Activated CD4-positive, alpha-beta T cell treated with anti-CD3 and anti-CD28 coated beads, Interleukin-2, amount 10 ng/mL, durations not matched to agents 7 days and 5 days (primary cell): Measurements from ENCODE around the gene MATN1. TPM values are rescaled to one million over a fixed set of nuclear protein-coding genes. Genes with fewer than 3 reads are reported as not detected.

ENCODE experiments used
- CTCF ChIA-PET: fragments of 350-600 bp; sonication (Branson Sonifier 250); formaldehyde crosslinking; loops from one replicate; lab custom pipeline; 2021; ENCODE audit warnings: antibody characterized with exemption; lab: Charles Lee
- POLR2A ChIA-PET: fragments of 350-600 bp; sonication (Branson Sonifier 250); formaldehyde crosslinking; loops from one replicate; lab custom pipeline; 2021; ENCODE audit warnings: antibody characterized with exemption; lab: Charles Lee
- DNase-seq: peaks from one replicate; pipeline ENCODE4 v3.0.0-alpha.2; 2020
- H3K27ac Mint-ChIP-seq: one replicate; pipeline ENCODE4 v1.8.0; 2021; ENCODE audit warnings: mild to moderate bottlenecking, moderate library complexity, mixed read lengths
- H3K27me3 Mint-ChIP-seq: one replicate; pipeline ENCODE4 v1.8.0; 2021; ENCODE audit warnings: mixed read lengths
- H3K36me3 Mint-ChIP-seq: one replicate; pipeline ENCODE4 v1.8.0; 2021; ENCODE audit warnings: low read depth, mixed read lengths
- H3K4me1 Mint-ChIP-seq: one replicate; pipeline ENCODE4 v1.8.0; 2021; ENCODE audit warnings: mixed read lengths
- H3K4me3 Mint-ChIP-seq: one replicate; pipeline ENCODE4 v1.8.0; 2021; ENCODE audit warnings: mild to moderate bottlenecking, moderate library complexity, mixed read lengths
- H3K9me3 Mint-ChIP-seq: one replicate; pipeline ENCODE4 v1.8.0; 2021; ENCODE audit warnings: mixed read lengths
- total RNA-seq, 2 experiments: library from RNA; stranded (reverse); gene quantifications; one replicate each; pipeline ENCODE4 v1.2.3, GENCODE V29; 2021

The MATN1 gene
- total RNA-seq, 2 experiments from 2014 or later = not detected

DNA sequence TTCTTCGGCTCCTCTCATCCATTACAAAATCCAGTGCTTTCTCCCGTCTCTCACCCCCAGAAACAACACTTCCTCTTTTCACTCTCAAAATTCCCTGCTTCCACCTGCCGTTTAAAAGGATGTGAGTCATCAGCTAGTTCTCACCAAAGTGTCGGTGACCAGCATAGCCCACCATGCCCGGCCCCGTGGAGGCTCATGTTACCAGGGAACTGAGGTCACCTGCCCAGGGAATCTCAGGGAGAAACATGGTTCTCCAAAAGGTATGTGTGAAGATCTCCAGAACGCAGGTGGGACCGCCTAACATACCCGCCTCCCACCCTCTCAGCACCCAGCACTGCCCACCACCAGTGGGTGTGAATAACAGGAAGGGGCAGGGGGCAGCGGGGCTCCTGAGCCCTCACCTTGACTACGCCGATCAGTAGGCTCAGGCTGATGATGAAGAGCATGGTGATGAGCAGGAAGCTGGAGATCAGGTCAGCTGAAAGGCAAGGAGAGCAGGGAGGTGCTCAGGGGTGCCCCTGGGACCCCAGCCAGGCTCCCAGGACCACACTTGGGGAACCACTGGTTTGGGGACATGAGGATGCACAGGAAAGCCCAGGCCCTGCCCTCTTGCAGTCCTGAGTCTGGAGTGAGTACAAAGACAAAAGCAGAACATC lies 18.0 kb upstream of the MATN1 start:
- Mint-ChIP-seq H3K27ac (peak overlapping the region; percentile 92), H3K4me3 (no peak overlapping the region), H3K27me3 (no peaks in the 10 kb centered on the region), H3K4me1 (peaks cover 90% of the 10 kb centered on the region), H3K36me3 (peaks cover 79% of the 10 kb centered on the region), H3K9me3 (no peaks in the 10 kb centered on the region)
- CTCF ChIA-PET = interaction anchor here (1.1 to 8.3 kb wide), 8 partner anchors 9 to 38 kb away, joined by 3 to 63 read pairs (median 4); partner anchors contain the start of gene LAPTM5
- no peak for DNase-seq
- POLR2A ChIA-PET = no interaction called here

- peaks cover 82% of the 10 kb centered on the region for H3K4me1 Mint-ChIP-seq
- no peaks in the 10 kb centered on the region for H3K9me3 Mint-ChIP-seq
- DNase-seq = no peak
- no peak overlapping the region for H3K4me3 Mint-ChIP-seq
- H3K27me3 Mint-ChIP-seq = no peaks in the 10 kb centered on the region
- peaks cover 78% of the 10 kb centered on the region for H3K36me3 Mint-ChIP-seq
- POLR2A ChIA-PET = no interaction called here
- CTCF ChIA-PET = interaction anchor here (1.1 to 8.3 kb wide), 6 partner anchors 10 to 39 kb away, joined by 3 to 63 read pairs (median 4); no protein-coding TSS in a partner anchor
- H3K27ac Mint-ChIP-seq = peak overlapping the region; percentile 79
These were observed 17.2 kb upstream of the MATN1 start for GRCh38 chr1:30740251-30741238.

GRCh38 chr1:30739601-30740000 lies 16.2 kb upstream of the MATN1 start:
- POLR2A ChIA-PET = no interaction called here
- CTCF ChIA-PET = interaction anchor here (0.9 to 8.3 kb wide), 3 partner anchors 11 to 40 kb away, joined by 3 to 63 read pairs (median 6); no protein-coding TSS in a partner anchor

DNA sequence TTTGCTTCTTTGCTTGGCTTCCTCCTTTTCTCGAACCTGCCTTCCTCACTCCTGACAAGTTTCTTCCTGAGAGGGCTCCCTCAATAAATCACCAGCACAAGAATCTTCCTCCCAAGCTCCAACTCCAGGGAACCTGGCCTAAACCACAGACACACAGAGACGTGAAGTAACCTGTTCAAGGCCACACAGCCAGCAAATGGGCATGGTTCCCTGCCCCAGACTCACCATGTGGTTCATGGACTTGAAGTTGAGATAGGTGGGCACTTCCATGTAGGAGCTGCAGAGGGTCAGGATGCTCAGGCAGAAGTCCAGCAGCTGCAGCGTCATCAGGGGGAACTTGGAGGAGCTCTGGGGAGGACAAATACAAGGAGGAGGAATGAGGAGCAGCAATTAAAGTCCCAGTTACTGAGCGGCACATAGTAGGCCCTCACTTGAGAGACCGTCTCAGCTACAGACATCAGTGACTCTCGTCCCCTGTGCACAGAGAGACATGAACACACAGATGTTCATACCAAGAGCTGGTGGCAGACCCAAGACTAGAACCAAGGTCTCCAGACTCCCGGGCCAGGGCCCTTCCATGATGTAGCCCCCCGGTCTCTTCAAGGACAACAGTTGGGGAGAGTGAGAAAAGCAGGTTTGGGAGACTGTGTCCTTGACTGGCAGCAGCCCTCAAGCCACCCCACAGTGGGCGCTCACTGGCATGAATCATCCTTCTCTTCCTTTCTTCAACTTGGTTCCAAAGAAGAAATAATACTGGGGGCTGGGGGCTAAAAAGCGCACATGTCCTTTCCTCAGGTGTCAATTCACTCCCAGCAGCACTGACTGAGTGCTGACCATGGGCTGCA lies 15.6 kb upstream of the MATN1 start:
- no peak for DNase-seq
- Mint-ChIP-seq H3K4me1 (peaks cover 66% of the 10 kb centered on the region), H3K9me3 (no peaks in the 10 kb centered on the region), H3K36me3 (peaks cover 88% of the 10 kb centered on the region), H3K27ac (peak overlapping the region; percentile 81), H3K4me3 (no peak overlapping the region), H3K27me3 (no peaks in the 10 kb centered on the region)
- POLR2A ChIA-PET = no interaction called here
- CTCF ChIA-PET = interaction anchor here (0.9 to 1.4 kb wide), 3 partner anchors 13 to 41 kb away, joined by 3 to 5 read pairs (median 4); no protein-coding TSS in a partner anchor

More at GRCh38 chr1:30739601-30740000, 16.2 kb upstream of the MATN1 start:
- Mint-ChIP-seq H3K9me3 (no peaks in the 10 kb centered on the region), H3K4me1 (peaks cover 73% of the 10 kb centered on the region), H3K36me3 (peaks cover 84% of the 10 kb centered on the region), H3K27ac (no peak overlapping the region), H3K27me3 (no peaks in the 10 kb centered on the region), H3K4me3 (no peak overlapping the region)
- DNase-seq = no peak

DNA sequence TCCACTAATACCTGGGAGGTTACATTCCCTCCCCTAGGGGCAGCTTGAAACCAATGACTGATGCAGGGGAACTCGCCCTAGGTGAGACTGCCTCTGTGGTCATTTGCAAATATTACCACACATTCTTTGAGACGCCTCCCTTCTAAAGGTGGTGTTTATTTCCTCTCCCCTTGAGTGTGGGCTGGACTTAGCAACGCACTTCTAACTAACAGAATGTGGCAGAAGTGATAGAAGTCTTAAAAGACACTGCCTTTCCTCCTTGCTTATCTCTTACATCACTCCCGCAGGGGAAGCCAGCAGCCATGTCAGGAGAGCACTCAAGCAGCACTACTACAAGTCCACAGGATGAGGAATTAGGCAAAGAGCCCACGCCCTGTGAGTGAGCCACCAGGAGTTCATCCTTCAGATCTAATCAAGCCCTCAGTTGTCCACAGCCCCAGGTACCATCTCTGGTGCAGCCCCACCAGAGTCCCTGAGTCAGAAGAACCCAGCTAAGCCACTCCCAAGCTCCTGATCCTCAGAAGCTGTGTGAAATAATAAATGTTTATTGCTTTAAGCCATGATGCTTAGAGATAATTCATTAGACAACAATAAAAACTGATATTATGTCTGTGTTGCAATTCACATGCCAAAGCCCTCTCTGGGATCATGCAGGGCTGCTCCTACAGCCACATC lies 14.8 kb upstream of the MATN1 start:
- H3K36me3 Mint-ChIP-seq = peaks cover 88% of the 10 kb centered on the region
- H3K4me3 Mint-ChIP-seq = no peak overlapping the region
- H3K9me3 Mint-ChIP-seq = no peaks in the 10 kb centered on the region
- H3K4me1 Mint-ChIP-seq = peaks cover 59% of the 10 kb centered on the region
- H3K27ac Mint-ChIP-seq = no peak overlapping the region
- DNase-seq = no peak
- ChIA-PET CTCF (interaction anchor here (0.8 to 1.4 kb wide), 3 partner anchors 12 to 19 kb away, joined by 3 to 5 read pairs (median 4); no protein-coding TSS in a partner anchor), POLR2A (no interaction called here)
- H3K27me3 Mint-ChIP-seq = no peaks in the 10 kb centered on the region

DNA sequence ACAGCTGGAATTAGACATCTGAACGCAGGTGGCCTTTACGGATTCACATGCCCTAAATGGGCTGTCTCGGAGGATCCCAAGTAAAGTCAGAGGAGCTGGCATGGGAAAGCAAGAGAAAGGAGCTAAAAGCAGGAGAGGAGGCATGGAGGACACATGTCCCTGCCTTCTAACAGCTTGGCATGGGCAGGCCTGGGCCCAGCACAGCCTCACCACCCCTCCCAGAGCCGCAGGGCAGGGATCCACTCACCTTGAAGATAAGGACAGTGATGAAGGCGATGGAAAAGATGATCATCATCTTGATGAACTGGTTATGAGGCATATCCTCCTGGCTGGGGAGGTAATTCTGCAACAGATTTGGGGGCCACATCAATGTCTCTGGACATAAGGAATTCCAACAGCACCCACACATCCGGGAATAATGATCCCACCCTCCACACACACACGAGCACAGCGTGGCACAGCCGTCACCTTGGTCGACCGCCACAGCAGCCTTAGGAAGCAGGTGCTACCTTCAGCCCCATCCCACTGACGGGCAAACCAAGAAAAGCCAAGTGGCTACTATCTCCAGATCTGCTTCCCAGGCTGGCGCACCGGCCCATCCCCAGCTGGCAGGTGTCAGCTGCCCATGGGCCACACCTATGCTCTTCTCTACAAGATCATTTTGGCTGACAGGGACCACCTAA lies 14.1 kb upstream of the MATN1 start:
- CTCF ChIA-PET = interaction anchor here (0.8 to 2.9 kb wide), 6 partner anchors 8 to 28 kb away, joined by 3 to 13 read pairs (median 4); no protein-coding TSS in a partner anchor
- Mint-ChIP-seq H3K36me3 (peaks cover 89% of the 10 kb centered on the region), H3K9me3 (no peaks in the 10 kb centered on the region), H3K27me3 (no peaks in the 10 kb centered on the region), H3K4me3 (no peak overlapping the region), H3K4me1 (peaks cover 53% of the 10 kb centered on the region), H3K27ac (peak overlapping the region; percentile 9)
- POLR2A ChIA-PET = no interaction called here
- no peak for DNase-seq

DNA sequence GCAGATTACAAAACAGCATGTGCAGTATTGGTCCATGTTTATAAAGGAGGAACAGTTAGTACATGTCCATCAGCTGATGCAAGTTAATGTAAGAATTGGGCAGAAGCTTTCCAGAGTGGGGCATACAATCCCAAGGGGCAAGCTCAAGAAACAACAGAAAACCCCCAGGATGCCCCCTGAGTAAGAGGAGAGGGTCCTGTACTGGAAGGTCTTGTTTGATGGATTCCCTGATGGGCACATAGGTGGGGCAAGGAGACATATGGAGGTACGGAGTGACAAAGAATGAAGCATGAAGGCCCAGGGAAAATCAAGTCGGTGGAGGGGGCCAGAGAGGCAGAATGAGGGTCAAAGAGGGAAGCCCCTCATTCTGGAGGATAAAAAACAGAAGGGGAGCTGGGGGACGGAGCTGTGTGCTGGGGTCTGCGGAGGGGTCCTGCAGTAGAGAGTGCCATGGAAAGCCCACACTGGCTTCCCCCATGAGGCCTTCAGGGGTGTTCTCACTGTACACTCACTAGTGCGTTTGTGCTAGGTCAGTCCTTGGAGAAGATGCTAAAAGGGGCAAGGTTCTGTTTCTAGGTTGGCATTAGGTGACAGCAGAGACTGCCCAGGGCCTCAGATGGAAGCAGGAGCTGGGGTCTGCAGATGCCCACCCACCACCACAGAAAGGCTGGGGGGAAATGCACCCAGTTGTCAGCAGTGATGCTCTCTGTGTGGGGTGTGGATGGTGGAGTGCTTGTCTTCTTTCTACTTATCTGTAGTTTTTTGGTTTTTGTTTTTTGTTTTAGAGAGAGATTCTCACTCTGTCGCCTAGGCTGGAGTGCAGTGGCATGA lies 12.5 kb upstream of the MATN1 start:
- CTCF ChIA-PET = interaction anchor here (0.8 to 3.0 kb wide), 7 partner anchors 9 to 44 kb away, joined by 3 to 15 read pairs (median 5); partner anchors contain the start of gene LAPTM5
- peaks cover 41% of the 10 kb centered on the region for H3K4me1 Mint-ChIP-seq
- no peaks in the 10 kb centered on the region for H3K27me3 Mint-ChIP-seq
- H3K4me3 Mint-ChIP-seq = no peak overlapping the region
- no peak for DNase-seq
- POLR2A ChIA-PET = no interaction called here
- peak overlapping the region; percentile 38 for H3K27ac Mint-ChIP-seq
- no peaks in the 10 kb centered on the region for H3K9me3 Mint-ChIP-seq
- H3K36me3 Mint-ChIP-seq = peaks cover 77% of the 10 kb centered on the region

DNA sequence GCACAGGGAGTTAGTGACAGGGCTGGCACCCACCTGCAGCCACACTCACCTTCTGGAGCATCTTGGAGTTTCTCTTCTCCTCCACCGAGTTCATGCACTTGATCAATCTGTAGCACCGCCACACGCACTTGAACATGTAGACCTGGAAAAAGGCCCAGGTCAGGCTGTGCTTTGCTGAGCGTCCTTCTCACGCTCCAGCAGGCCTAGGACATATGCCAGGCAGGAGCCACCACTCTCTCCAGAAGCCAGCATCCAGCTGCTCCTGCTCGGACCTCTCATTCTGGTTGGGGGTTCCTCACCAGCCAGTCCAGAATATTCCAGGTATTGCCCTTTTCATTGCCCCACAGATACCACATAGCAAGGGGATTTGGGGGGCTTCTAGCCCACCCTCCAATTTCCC lies 11.7 kb upstream of the MATN1 start:
- Mint-ChIP-seq H3K36me3 (peaks cover 70% of the 10 kb centered on the region), H3K4me3 (no peak overlapping the region), H3K4me1 (peaks cover 35% of the 10 kb centered on the region), H3K9me3 (no peaks in the 10 kb centered on the region), H3K27ac (no peak overlapping the region), H3K27me3 (no peaks in the 10 kb centered on the region)
- no peak for DNase-seq
- ChIA-PET POLR2A (no interaction called here), CTCF (interaction anchor here (0.8 to 3.0 kb wide), 5 partner anchors 10 to 45 kb away, joined by 3 to 15 read pairs (median 8); partner anchors contain the start of gene LAPTM5)

GRCh38 chr1:30734580-30734979 lies 11.2 kb upstream of the MATN1 start:
- Mint-ChIP-seq H3K27ac (no peak overlapping the region), H3K9me3 (no peaks in the 10 kb centered on the region), H3K4me1 (peaks cover 31% of the 10 kb centered on the region), H3K36me3 (peaks cover 65% of the 10 kb centered on the region), H3K4me3 (no peak overlapping the region), H3K27me3 (no peaks in the 10 kb centered on the region)
- ChIA-PET POLR2A (no interaction called here), CTCF (interaction anchor here (0.9 to 3.0 kb wide), 4 partner anchors 9 to 26 kb away, joined by 5 to 15 read pairs (median 6); partner anchors contain the start of gene LAPTM5)
- DNase-seq = no peak

GRCh38 chr1:30734106-30734505 lies 10.7 kb upstream of the MATN1 start:
- H3K9me3 Mint-ChIP-seq = no peaks in the 10 kb centered on the region
- CTCF ChIA-PET = interaction anchor here (0.9 to 3.0 kb wide), 3 partner anchors 9 to 26 kb away, joined by 5 to 15 read pairs (median 5); partner anchors contain the start of gene LAPTM5
- H3K27me3 Mint-ChIP-seq = no peaks in the 10 kb centered on the region
- POLR2A ChIA-PET = no interaction called here
- H3K36me3 Mint-ChIP-seq = peaks cover 60% of the 10 kb centered on the region
- H3K4me3 Mint-ChIP-seq = no peak overlapping the region
- DNase-seq = no peak
- H3K4me1 Mint-ChIP-seq = peaks cover 26% of the 10 kb centered on the region
- no peak overlapping the region for H3K27ac Mint-ChIP-seq
